Glomerular visceral epithelial cell (primary cell): Measurements from ENCODE around the gene TMEM52B.
"Not testable (repeated sequence)": the region's sequence is repeated elsewhere in the genome, so short reads cannot be mapped to it uniquely, and the experiment has no call there.

Experiments
- DNase-seq: peaks from one replicate; pipeline ENCODE4 v3.0.0-alpha.2; 2016; ENCODE audit errors: extremely low spot score

The TMEM52B gene

DNA sequence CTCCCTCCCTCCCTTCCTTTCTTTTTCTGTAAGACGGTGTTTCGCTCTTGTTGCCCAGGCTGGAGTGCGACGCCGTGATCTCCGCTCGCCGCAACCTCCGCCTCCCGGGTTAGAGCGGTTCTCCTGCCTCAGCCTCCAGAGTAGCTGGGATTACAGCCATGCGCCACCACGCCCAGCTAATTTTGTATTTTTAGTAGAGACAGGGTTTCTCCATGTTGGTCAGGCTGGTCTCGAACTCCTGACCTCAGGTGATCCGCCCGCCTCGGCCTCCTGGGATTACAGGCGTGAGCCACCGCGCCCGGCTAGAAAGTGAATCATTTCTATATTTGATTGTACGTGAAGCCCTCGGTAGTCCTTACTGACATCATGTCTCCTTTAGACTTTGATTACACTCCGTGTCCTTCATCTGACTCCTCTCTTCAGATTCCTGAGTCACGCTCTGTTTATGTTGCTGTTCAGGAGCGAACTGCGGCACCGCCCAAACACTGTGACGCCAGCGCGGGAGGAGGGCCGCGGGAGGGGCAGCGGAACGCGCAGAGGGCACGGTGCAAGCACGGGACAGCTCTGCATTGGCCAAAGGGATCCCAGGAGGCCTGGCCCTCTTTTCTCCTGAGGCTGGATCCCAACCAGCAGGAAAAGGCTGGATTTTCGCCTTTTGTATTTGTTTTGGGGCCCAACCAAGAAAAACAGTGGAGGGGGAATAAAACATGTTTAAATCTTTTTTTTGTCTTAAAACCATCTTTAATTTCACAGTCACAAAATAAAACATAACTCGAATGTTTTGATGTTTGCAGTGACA is 33.3 kb downstream of the TMEM52B start:
- DNase-seq = peak; percentile 97

- peak; percentile 80 for DNase-seq
Measured at GRCh38 chr12:10212739-10213131, 33.9 kb downstream of the TMEM52B start, which contains the start of gene GABARAPL1. GABARAPL1 (plus strand) TSS chr12:10212877; CDS start chr12:10213130, 253 bp downstream.

- peak; percentile 76 for DNase-seq
Measured at GRCh38 chr12:10213168-10214135, 34.6 kb downstream of the TMEM52B start.

DNA sequence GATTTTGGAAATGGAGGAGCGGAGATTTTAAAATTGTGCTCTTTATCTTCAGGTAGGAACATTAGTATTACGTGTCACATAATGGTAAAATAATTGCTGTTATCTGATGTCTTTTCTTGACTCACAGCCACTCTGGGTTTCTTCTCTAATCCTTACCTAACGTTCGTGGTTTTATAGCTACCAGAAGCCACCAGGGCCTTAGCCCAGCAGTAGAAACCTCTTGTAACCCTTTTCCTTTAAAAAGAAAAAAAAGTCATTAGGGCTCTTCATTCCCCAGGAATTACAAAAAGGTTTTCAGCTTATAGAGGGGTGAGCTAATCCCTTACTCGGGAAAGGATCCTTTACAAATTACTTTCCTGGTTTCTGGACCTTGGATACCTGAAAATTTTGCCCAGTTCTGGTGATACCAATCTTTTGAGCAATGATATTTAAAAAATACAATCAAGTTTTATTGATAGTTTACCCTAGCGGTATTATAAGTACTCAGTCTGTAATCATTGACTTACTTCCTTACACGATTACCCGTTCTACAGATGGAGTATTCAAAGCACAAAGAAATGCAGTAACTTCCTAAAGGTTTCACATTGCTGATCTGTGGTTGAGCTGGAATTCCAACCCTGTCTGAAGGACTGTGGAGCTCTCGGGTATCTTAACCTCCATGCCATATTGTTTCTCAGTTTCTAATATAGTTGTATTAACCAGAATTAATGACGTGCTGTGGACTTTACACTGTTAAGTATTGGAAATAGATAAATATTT is 35.5 kb downstream of the TMEM52B start:
- DNase-seq = peak; percentile 67

DNA sequence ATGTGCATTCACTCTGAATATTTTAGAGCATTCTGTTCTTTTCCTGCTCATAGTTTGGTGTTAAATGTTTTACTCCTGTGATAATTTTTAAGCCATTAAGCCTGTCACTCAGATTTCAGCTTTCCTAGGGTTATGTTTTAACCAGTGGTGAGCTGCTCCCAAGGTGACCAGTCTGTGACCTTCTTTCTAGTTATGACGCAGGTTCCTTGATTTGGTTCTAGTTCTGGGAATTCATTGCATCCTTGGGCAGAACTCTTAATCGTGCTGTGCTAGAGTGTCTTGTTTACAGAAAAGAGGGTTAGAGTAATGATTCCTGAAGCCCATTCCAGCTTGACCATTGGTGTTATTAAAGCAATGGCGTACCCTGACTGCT is 36.0 kb downstream of the TMEM52B start:
- peak; percentile 45 for DNase-seq

- no peak for DNase-seq
Measured at GRCh38 chr12:10215436-10215835, 36.6 kb downstream of the TMEM52B start.

DNA sequence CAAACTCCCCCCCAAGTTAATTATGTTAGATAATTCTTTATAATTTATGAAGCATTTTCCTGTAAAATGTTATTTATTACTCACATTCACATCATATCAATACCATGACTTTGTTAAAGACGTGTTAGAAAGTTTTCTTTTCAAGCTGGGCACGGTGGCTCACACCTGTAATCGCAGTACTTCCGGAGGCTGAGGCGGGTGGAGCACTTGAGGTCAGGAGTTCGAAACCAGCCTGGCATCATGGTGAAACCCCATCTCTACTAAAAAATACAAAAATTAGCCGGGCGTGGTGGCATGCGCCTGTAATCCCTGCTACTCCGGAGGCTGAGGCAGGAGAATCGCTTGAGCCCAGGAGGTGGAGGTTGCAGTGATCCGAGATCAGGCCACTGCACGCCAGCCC is 37.1 kb downstream of the TMEM52B start:
- not testable (repeated sequence) for DNase-seq

DNA sequence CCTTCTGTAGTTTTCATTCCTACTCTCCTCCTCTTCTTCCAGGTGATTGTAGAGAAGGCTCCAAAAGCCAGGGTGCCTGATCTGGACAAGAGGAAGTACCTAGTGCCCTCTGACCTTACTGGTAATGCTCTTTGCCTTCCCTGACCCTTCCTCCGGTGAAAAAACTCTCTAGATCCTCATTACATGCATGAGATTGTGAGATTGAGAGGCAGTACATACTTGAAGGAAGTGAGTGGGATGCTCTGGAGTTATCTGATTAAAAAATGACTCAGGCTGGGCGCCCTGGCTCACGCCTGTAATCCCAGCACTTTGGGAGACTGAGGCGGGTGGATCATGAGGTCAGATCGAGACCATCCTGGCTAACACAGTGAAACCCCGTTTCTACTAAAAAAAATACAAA is 39.2 kb downstream of the TMEM52B start:
- DNase-seq = no peak

GRCh38 chr12:10220398-10221077 is 41.7 kb downstream of the TMEM52B start:
- DNase-seq = no peak

DNA sequence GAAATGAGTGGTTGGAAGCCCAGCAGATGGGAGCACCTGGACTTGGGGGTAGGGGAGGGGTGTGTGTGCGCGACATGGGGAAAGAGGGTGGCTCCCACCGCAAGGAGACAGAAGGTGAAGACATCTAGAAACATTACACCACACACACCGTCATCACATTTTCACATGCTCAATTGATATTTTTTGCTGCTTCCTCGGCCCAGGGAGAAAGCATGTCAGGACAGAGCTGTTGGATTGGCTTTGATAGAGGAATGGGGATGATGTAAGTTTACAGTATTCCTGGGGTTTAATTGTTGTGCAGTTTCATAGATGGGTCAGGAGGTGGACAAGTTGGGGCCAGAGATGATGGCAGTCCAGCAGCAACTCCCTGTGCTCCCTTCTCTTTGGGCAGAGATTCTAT is 43.0 kb downstream of the TMEM52B start:
- no peak for DNase-seq

DNA sequence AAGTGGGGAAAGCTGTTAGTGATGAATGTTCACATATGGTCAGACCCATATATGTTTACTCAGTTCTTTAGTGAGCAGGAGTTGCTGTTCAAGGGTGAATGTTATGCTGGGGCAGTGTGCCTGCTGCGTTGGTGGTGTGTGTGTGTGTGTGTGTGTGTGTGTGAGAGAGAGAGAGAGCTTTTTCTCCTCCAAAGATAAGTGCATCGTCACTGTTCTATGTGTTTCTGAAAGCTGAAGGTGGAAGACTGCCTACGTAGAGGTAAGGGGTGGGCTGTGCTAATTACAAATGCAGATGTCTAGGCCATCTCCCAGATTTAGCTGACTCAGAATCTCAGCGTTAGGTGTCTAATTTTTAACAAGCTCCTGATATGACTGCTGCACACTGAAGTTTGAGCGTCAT is 44.4 kb downstream of the TMEM52B start:
- no peak for DNase-seq

GRCh38 chr12:10225426-10225825 is 46.6 kb downstream of the TMEM52B start:
- DNase-seq = not testable (repeated sequence)

DNA sequence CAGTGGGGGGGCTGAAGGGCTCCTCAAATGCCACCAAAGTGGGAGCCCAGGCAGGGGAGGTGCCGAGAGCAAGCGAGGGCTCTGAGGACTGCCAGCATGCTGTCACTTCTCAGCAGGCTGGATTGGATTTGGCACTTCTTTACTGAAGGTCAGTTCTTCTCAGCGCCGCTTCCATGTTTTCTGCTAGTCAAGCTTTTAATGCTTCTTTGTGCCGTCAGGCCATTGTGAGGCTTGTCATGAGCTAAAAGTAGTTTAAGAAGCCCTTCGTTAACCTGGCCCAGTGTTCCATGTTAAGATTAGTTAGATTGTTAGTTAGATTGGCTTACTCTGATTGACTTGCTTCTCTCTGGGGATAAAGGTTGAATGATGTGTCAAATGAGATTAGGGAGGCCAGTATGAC is 47.3 kb downstream of the TMEM52B start:
- DNase-seq = no peak

DNA sequence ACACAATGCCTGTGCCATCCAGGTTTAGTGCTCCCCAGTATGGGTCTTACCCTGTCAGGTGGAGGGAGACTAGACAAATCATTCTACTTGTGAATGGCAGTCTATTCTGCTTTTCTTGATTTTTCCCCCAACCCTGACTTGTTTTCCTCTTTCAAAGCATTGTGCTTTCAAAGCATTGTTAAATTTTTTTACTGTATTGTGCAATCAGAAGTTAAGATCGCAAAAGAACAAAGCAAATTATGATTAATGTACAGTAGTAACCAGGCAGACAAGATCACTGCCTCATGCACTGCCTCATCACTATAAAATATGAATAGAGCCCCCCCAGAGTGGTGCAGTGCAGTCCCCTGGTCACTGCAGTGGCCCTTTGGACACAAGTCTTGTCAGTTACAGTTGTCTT is 47.9 kb downstream of the TMEM52B start:
- no peak for DNase-seq

- DNase-seq = no peak
Measured at GRCh38 chr12:10227648-10228047, 48.8 kb downstream of the TMEM52B start.

DNA sequence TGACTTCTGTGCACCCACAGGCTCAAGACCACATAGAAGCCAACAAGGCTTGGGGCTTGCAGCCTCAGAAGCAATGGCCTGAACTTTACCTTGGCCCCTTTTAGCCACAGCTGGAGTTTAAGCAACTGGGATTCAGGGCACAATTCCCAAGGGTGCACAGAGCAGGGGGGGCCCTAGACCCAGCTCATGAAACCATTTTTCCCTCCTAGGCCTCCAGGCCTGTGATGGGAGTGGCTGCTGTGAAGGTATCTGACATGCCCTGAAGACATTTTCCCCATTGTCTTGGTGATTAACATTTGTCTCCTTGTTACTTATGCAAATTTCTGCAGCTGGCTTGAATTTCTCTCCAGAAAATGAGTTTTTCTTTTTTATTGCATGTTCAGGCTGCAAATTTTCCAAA is 55.7 kb downstream of the TMEM52B start:
- DNase-seq = no peak

GRCh38 chr12:10235761-10236631 is 57.2 kb downstream of the TMEM52B start:
- peak; percentile 37 for DNase-seq

DNA sequence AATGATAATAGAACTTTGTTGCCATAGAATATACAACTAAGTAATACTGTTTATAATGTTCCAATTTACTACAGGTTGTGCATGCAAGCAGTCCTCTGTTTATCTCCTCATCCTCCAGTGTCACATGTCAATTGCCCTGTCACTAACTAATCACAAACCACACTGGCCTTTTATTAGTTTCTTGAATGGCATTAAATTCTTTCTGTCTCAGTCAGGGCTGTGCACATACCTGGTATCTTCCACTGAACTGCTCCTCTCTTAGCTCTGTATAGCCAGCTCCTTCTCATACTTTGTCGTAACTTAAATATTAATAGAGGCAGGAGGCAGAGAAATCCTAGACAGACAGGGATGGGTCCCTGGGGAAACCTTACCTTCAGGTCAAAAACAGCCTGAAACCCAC is 57.9 kb downstream of the TMEM52B start:
- DNase-seq = no peak

DNA sequence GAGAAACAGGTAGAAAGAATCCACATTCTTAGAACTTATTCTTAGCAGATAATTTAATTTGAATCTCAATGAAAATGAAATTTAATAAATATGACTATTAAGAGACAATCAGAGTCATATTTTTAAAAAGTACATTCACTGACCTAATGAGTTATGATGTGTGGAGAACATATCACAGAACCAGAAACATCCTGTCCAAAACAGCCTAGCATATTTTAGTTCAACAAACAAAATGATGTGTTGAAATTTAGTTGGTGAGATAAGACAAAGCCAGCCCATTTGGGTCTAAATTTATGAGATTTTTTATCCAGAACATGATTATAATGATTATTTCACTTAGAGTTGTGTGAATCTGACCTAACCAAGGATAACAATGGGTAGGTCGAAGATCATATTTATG is 59.7 kb downstream of the TMEM52B start:
- DNase-seq = no peak

- no peak for DNase-seq
Measured at GRCh38 chr12:10241290-10241689, 62.5 kb downstream of the TMEM52B start.
